GM19372 (cell line): ENCODE data around the gene ENTPD3.

ENCODE experiments used
- ATAC-seq: cut with Tn5 transposase; IDR thresholded peaks from one replicate; pipeline ENCODE4 v1.9.1; 2021; ENCODE audit warnings: mild to moderate bottlenecking, low read depth, moderate library complexity; ENCODE audit not compliant: unreplicated experiment

ENTPD3 gene

DNA sequence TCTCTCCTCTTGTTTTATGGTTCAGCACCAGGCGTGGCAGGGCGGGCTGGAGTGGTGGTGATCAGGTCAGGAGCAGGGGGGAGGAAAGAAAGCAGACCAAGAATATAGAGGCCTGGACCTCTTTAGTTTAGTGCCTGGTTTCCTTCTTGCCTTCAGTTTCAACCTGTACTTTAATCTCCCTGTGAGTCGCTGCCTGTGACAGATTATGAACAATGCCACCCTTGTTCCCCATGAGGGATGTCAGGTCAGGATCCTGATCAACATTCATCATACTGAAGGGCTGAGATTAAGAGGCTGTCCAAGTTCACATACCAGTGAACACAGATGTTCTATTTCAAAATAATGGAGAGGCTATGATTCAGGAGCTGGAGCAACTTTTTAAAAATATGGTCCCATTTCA, 11.4 kb downstream of the ENTPD3 start:
- no peak for ATAC-seq

DNA sequence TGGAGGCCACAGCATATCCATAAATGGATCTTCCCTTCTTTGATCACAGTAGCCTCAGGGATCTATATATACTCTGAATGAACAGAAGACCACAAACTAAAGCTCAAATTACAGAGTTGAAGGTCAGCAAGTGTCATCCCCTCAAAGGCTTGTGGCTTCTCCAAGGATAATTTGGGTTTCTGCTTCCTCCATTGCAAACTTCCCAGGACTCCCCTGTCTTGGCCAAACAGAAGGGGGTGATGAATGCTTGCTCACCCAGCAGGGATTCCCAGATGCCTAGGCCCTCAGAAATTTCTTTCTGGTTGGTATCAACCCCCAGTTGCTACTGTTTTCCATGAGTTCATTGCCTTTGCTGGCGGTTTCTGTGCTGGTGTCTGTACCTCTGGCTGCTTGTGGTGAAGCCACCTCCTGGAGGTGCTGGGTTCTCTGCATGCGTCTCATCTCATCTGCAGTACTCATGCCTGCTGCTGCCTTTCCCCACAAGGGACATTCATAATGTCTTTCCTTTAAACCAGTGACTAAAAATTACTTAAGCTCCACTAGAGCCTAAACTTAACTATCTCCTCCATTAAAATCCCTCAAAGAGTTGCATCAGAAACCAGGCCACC, 17.7 kb downstream of the ENTPD3 start:
- no peak for ATAC-seq

GRCh38 chr3:40407007-40407406, 20.0 kb downstream of the ENTPD3 start:
- no peak for ATAC-seq

- ATAC-seq: no peak
These were observed 20.6 kb downstream of the ENTPD3 start for GRCh38 chr3:40407611-40408010.

GRCh38 chr3:40414270-40414669, 27.3 kb downstream of the ENTPD3 start:
- ATAC-seq: no peak

- ATAC-seq: no peak
These were observed 31.0 kb downstream of the ENTPD3 start for GRCh38 chr3:40417845-40418543.

GRCh38 chr3:40422861-40423260, 35.9 kb downstream of the ENTPD3 start:
- ATAC-seq: no peak

DNA sequence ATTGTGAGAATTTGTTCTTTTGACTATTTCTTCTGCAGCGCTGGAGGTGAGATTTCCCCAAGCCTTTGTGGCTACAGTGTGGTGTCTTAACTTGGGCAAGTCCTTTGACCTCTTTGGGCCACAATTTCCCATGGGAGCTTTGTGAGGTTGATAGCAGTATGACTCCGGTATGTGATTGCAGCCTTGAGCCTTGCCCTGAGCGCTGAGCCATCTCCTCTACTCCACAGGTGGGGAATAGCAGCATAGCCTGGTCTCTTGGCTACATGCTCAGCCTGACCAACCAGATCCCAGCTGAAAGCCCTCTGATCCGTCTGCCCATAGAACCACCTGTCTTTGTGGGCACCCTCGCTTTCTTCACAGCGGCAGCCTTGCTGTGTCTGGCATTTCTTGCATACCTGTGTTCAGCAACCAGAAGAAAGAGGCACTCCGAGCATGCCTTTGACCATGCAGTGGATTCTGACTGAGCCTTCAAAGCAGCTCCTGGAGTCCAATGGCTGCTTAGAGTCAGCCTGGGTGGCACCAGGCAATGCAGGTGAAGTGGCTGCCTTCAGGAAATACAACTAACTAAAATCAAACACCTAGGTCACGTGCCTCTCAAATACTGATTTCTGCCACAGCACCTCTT, 40.2 kb downstream of the ENTPD3 start:
- no peak for ATAC-seq

DNA sequence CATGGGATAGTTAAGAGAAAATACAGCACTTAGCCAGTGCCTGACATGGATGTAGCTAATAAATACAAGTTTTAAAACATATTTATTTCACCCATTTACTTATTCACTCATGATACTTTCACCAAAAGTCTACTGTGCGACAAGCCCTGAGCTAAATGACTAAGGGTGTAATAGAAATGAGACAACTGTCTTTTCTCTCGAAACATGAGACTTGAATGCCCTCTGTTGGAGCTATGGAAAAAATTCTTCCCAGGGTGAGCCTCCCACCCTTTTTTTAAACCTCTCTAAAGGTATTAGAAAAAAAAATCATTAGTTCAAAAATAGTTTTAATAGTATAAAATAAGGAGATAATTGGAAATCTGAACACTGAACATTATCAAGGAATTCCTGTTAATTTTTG, 45.8 kb downstream of the ENTPD3 start:
- no peak for ATAC-seq

DNA sequence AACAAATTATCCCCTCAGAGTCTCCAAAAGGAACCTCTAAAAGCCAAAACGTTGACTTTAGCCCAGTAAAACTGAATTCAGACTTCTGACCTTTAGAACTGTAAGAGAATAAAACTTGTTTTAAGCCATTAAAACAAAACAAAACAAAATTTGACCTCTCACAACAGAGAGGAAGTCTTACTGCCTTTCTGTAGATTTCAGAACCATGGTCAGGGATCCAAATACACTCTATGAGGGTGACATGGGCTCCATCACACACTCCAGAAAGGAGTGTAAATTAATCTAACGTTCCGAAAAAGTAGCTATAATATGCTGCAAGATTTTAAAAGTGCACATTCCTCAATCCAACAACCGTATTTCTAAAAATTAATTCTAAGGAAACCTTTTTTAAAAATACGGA, 50.9 kb downstream of the ENTPD3 start:
- no peak for ATAC-seq

- ATAC-seq: no peak
These were observed 58.1 kb downstream of the ENTPD3 start for GRCh38 chr3:40445062-40445461.

DNA sequence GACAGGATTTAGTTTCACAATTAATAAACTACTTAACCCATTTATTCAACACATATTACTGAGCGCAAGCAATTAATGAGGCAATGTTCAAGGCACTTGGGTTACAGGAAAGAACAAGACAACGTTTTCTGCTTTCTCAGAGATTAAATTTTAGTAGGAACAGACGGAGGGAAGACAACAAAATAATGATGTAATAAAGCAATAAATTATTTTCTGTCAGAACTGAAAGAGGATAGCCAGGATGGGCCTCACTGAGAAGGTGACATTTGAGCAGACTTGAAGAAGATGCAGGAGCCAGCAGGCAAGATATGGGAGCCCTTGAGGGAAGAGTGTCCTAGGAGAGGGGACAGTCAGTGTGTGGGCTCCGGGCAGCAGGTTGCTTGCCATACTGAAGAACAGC, 58.9 kb downstream of the ENTPD3 start:
- ATAC-seq: no peak

- ATAC-seq: no peak
These were observed 63.5 kb downstream of the ENTPD3 start for GRCh38 chr3:40450438-40450837.

DNA sequence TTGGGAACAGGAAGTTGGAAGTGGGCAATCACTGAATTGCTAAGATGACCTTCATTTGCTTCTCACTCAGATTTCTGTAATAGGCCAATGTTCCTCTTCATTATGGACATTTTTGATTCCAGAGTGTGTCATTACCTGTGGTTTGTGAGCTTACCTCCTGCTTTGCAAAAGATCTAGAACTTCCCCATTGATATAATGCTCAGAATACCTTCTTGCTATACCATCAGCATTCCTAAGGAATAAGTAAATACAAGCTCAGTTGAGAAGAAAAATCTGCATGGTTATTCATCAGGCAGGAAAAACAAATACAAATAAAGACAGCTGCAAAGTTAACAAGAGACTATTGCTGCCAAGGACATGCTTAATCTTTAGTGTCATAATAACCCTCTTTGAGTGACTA, 64.6 kb downstream of the ENTPD3 start:
- no peak for ATAC-seq

GRCh38 chr3:40452057-40452456, 65.1 kb downstream of the ENTPD3 start:
- ATAC-seq: no peak

GRCh38 chr3:40452562-40452875, 65.5 kb downstream of the ENTPD3 start:
- ATAC-seq: no peak

DNA sequence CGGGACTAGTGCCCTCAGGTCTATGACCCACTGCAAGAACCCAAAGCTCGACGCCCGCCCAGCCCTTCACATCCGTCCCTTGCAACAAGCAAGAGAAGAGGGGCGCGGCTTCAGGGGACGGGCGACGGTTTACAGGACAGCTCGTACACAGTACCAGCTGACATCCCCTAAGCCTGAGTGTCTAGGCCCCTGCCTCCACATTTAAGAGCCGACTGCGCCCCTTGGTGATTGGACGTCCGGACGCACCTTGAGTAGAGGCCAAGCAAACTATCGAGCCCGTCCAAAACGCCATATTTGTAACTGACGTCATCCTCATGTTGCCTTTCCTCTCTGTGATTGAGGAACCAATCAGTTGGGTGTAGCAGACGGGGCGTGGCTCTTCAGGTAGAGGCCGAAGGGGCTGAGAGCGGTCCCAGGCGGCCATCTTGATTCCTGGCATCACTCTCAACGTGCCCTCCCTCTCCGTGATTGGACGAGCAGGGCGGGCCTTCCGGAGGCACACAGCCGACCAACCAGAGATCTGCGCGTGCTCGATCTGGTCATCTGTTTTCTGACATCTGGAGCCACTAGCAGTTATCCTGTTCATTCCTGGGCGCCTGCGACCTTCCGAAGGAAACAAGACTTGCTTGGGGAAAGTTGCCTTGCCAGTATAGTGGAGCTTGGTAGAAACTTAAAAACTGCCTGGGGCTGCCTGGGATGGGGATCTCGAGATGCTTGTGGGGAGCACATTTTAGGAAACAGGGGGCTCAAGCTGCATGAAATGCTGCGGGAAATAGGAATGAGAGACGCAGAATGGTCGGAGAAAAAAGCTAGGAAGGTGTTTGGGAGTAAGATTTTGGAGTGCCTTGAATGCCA, 66.1 kb downstream of the ENTPD3 start:
- peak; percentile 91 for ATAC-seq

- no peak for ATAC-seq
These were observed 66.9 kb downstream of the ENTPD3 start for GRCh38 chr3:40453933-40454332.

DNA sequence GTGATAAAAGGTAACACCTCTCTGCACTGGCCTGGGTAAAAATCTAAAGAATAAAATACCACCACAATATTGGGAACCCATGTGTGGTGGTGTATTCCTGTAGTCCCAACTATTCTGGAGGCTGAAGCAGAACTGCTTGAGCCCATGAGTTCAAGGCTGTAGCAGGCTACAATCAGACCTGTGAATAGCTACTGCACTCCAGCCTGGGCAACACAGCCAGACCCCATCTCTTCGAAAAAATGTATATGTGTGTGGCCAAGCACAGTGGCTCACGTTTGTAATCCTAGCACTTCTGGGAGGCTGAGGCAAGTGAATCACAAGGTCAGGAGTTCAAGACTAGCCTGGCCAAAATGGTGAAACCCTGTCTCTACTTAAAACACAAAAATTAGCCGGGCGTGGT, 68.3 kb downstream of the ENTPD3 start:
- ATAC-seq: no peak

DNA sequence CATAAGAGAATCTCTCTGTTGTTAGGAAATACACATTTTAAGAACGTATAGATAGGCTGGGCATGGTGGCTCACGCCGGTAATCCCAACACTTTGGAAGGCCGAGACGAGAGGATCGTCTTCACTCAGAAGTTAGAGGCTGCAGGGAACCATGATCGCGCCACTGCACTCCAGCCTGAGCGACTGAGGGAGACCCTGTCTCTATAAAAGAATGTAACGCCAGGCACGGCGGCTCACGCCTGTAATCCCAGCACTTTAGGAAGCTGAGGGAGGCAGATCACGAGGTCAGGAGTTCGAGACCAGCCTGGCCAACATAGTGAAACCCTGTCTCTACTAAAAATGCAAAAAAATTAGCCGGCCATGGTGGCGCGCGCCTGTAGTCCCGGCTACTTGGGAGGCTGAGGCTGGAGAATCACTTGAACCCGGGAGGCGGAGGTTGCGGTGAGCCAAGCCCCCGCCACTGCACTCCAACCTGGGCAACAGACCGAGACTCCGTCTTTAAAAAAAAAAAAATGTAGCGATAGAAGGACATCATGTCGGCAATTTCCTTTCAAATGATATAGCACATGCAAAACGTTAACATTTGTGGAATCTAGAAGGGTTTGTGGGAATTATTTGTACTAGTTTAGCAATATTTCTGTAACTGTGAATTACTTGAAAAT, 69.4 kb downstream of the ENTPD3 start:
- no peak for ATAC-seq
